Measurements from ENCODE around the gene CASS4. TPM values are rescaled to one million over a fixed set of nuclear protein-coding genes. Genes with fewer than 3 reads are reported as not detected.

CASS4 gene
- total and polyA plus RNA-seq, 9 of the 15 experiments (the other 6 are each of a cell fraction or from before 2014, with no cell fraction given), result 8.1 to 53.8 (median 26.7) TPM

DNA sequence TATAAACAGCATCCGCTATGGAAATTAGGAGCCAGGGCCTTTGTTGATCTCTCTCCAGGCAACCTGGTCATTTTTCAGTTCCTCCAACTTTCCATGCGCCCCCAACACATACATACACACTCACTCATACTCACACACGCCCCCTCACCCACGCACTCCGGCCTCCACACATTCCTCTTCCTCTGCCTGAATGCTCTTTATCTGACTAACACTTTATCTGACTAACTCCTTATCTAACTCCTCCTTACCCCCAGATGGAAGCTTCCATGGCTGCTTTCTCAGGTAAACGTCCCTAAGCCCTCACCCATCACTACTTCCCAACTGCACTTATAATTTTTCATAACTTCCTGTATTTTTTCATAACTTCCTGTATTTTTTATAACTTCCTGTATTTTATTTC is 17.4 kb downstream of the CASS4 start (continued):
- TF ChIP-seq FOSL1 (tag; conservative IDR thresholded peaks at IDR 0.05), result peak; percentile 49; the same call in 1 of the 2 replicates
- TF ChIP-seq, protein P1, sequence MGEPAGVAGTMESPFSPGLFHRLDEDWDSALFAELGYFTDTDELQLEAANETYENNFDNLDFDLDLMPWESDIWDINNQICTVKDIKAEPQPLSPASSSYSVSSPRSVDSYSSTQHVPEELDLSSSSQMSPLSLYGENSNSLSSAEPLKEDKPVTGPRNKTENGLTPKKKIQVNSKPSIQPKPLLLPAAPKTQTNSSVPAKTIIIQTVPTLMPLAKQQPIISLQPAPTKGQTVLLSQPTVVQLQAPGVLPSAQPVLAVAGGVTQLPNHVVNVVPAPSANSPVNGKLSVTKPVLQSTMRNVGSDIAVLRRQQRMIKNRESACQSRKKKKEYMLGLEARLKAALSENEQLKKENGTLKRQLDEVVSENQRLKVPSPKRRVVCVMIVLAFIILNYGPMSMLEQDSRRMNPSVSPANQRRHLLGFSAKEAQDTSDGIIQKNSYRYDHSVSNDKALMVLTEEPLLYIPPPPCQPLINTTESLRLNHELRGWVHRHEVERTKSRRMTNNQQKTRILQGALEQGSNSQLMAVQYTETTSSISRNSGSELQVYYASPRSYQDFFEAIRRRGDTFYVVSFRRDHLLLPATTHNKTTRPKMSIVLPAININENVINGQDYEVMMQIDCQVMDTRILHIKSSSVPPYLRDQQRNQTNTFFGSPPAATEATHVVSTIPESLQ (CRISPR knock-in tag; IDR thresholded peaks at IDR 0.05), result no peak
- TF ChIP-seq SNIP1 (IDR thresholded peaks at IDR 0.05; ENCODE audit: low read depth), result no peak
- no peak for TF ChIP-seq ZNF134 (CRISPR knock-in tag; conservative IDR thresholded peaks at IDR 0.05)
- TF ChIP-seq, protein P2, sequence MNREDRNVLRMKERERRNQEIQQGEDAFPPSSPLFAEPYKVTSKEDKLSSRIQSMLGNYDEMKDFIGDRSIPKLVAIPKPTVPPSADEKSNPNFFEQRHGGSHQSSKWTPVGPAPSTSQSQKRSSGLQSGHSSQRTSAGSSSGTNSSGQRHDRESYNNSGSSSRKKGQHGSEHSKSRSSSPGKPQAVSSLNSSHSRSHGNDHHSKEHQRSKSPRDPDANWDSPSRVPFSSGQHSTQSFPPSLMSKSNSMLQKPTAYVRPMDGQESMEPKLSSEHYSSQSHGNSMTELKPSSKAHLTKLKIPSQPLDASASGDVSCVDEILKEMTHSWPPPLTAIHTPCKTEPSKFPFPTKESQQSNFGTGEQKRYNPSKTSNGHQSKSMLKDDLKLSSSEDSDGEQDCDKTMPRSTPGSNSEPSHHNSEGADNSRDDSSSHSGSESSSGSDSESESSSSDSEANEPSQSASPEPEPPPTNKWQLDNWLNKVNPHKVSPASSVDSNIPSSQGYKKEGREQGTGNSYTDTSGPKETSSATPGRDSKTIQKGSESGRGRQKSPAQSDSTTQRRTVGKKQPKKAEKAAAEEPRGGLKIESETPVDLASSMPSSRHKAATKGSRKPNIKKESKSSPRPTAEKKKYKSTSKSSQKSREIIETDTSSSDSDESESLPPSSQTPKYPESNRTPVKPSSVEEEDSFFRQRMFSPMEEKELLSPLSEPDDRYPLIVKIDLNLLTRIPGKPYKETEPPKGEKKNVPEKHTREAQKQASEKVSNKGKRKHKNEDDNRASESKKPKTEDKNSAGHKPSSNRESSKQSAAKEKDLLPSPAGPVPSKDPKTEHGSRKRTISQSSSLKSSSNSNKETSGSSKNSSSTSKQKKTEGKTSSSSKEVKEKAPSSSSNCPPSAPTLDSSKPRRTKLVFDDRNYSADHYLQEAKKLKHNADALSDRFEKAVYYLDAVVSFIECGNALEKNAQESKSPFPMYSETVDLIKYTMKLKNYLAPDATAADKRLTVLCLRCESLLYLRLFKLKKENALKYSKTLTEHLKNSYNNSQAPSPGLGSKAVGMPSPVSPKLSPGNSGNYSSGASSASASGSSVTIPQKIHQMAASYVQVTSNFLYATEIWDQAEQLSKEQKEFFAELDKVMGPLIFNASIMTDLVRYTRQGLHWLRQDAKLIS (CRISPR knock-in tag; IDR thresholded peaks at IDR 0.05), result no peak
- peak; percentile 53; the same call in 1 of the 2 replicates for TF ChIP-seq SMARCA5 (IDR thresholded peaks at IDR 0.05)
- TF ChIP-seq ARID1B (IDR thresholded peaks at IDR 0.05), result peak; percentile 91
- TF ChIP-seq ZNF354B (CRISPR knock-in tag; IDR thresholded peaks at IDR 0.05), result no peak
- TF ChIP-seq FOXO4 (CRISPR knock-in tag; IDR thresholded peaks at IDR 0.05), result no peak
- TF ChIP-seq MTA1 (IDR thresholded peaks at IDR 0.05; ENCODE audit: borderline replicate concordance), result peak; percentile 55; the same call in 1 of the 2 replicates
- no peak for TF ChIP-seq HDAC6 (IDR thresholded peaks at IDR 0.05; ENCODE audit: low read depth, low read length)
- TF ChIP-seq, protein P3, sequence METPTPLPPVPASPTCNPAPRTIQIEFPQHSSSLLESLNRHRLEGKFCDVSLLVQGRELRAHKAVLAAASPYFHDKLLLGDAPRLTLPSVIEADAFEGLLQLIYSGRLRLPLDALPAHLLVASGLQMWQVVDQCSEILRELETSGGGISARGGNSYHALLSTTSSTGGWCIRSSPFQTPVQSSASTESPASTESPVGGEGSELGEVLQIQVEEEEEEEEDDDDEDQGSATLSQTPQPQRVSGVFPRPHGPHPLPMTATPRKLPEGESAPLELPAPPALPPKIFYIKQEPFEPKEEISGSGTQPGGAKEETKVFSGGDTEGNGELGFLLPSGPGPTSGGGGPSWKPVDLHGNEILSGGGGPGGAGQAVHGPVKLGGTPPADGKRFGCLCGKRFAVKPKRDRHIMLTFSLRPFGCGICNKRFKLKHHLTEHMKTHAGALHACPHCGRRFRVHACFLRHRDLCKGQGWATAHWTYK (CRISPR knock-in tag; IDR thresholded peaks at IDR 0.05), result no peak
- no peak for TF ChIP-seq JUNB (CRISPR knock-in tag; conservative IDR thresholded peaks at IDR 0.05)
- TF ChIP-seq SMARCC2 (IDR thresholded peaks at IDR 0.05; ENCODE audit: low read depth), result peak; percentile 46; the same call in 1 of the 2 replicates
- TF ChIP-seq TCF3 (CRISPR knock-in tag; IDR thresholded peaks at IDR 0.05), result peak; percentile 56
- TF ChIP-seq RFX1 (IDR thresholded peaks at IDR 0.05), result peak; percentile 43; the same call in 1 of the 2 replicates
- no peak for TF ChIP-seq ZNF695 (CRISPR knock-in tag; IDR thresholded peaks at IDR 0.05)
- peak; percentile 82; the same call in 1 of the 2 replicates for TF ChIP-seq EP300 (IDR thresholded peaks at IDR 0.05; ENCODE audit: low read length)
- TF ChIP-seq NCOA2 (IDR thresholded peaks at IDR 0.05; ENCODE audit: partially characterized antibody in 2 of 2), result no peak
- TF ChIP-seq POLR3G (IDR thresholded peaks at IDR 0.05; ENCODE audit: extremely low read depth, insufficient read length, insufficient replicate concordance), result no peak
- peak; percentile 30; the same call in 1 of the 2 replicates for TF ChIP-seq CTBP1 (IDR thresholded peaks at IDR 0.05; ENCODE audit: borderline replicate concordance)
- TF ChIP-seq TBL1XR1 (IDR thresholded peaks at IDR 0.05; ENCODE audit: low read length in 2 of 2), result no peak
- TF ChIP-seq GABPA (tag; conservative IDR thresholded peaks at IDR 0.05; ENCODE audit: low read depth), result peak; percentile 58
